HepG2 (cell line): ENCODE data around the gene ATE1. TPM values are rescaled to one million over a fixed set of nuclear protein-coding genes. Genes with fewer than 3 reads are reported as not detected.

Experiments
- BATF2 ChIP-seq: sonication (generic); formaldehyde crosslinking; IDR thresholded peaks from 2 replicates; pipeline ENCODE4 v1.8.0; 2022; ENCODE audit warnings: mild to moderate bottlenecking, missing genetic modification reagents, moderate library complexity
- BCL6 ChIP-seq: IDR thresholded peaks from 2 replicates; pipeline ENCODE4 v1.6.1; 2016; ENCODE audit warnings: missing genetic modification reagents, missing compliant biosample characterization
- BRF2 ChIP-seq: sonication (generic); formaldehyde crosslinking; IDR thresholded peaks from 2 replicates; pipeline ENCODE4 v1.8.1; 2022; ENCODE audit warnings: mild to moderate bottlenecking, missing genetic modification reagents
- DMAP1 ChIP-seq: IDR thresholded peaks from 2 replicates; pipeline ENCODE4 v1.6.1; 2016
- DRAP1 ChIP-seq: IDR thresholded peaks from 2 replicates; pipeline ENCODE4 v1.6.1; 2016; ENCODE audit warnings: missing genetic modification reagents, missing compliant biosample characterization
- EP300 ChIP-seq, 3 experiments: sonication (generic) in 1 of 3; formaldehyde crosslinking in 1 of 3; IDR thresholded peaks; 2 replicates each; pipeline versions ENCODE4 v1.5.1 to v1.6.1; 2011 to 2020; ENCODE audit warnings: low read depth in 2 of 3, low read length in 2 of 3, borderline replicate concordance in 1 of 3, improper control_type of control experiment in 1 of 3, mild to moderate bottlenecking in 1 of 3, missing genetic modification reagents in 1 of 3, moderate library complexity in 1 of 3
- FOXC1 ChIP-seq: sonication (generic); formaldehyde crosslinking; IDR thresholded peaks from 2 replicates; pipeline ENCODE4 v1.8.0; 2022; ENCODE audit warnings: mild to moderate bottlenecking, missing genetic modification reagents, borderline replicate concordance
- HMG20A ChIP-seq: IDR thresholded peaks from 2 replicates; pipeline ENCODE4 v1.6.1; 2016; ENCODE audit warnings: borderline replicate concordance
- PAXIP1 ChIP-seq: sonication (generic); formaldehyde crosslinking; conservative IDR thresholded peaks from 2 replicates; pipeline ENCODE4 v1.4.0; 2020; ENCODE audit warnings: mild to moderate bottlenecking, missing genetic modification reagents, moderate library complexity
- PCBP1 ChIP-seq: fragments of 200-400 bp; formaldehyde crosslinking; IDR thresholded peaks from 2 replicates; pipeline ENCODE4 v1.6.1; 2017; ENCODE audit warnings: mild to moderate bottlenecking, low read depth, low read length, borderline replicate concordance
- SMYD3 ChIP-seq: sonication (generic); formaldehyde crosslinking; IDR thresholded peaks from 2 replicates; pipeline ENCODE4 v1.8.1; 2023; ENCODE audit warnings: mild to moderate bottlenecking, missing genetic modification reagents
- THYN1 ChIP-seq: sonication (generic); formaldehyde crosslinking; IDR thresholded peaks from 2 replicates; pipeline ENCODE4 v1.8.1; 2023; ENCODE audit warnings: low read depth, mild to moderate bottlenecking, moderate library complexity, missing genetic modification reagents, borderline replicate concordance
- ZBTB20 ChIP-seq: sonication (generic); formaldehyde crosslinking; IDR thresholded peaks from 2 replicates; pipeline ENCODE4 v1.8.1; 2023; ENCODE audit warnings: missing genetic modification reagents, low read depth, mild to moderate bottlenecking, borderline replicate concordance
- ZNF264 ChIP-seq: sonication (generic); formaldehyde crosslinking; IDR thresholded peaks from 2 replicates; pipeline ENCODE4 v1.4.0; 2020; ENCODE audit warnings: missing genetic modification reagents
- ZNF552 ChIP-seq: sonication (generic); formaldehyde crosslinking; IDR thresholded peaks from 2 replicates; pipeline ENCODE4 v1.9.0; 2022; ENCODE audit warnings: missing genetic modification reagents, mild to moderate bottlenecking, borderline replicate concordance
- ZNF644 ChIP-seq: IDR thresholded peaks from 2 replicates; pipeline ENCODE4 v1.6.1; 2016; ENCODE audit warnings: low read depth
- ZNF775 ChIP-seq: sonication (generic); formaldehyde crosslinking; IDR thresholded peaks from 2 replicates; pipeline ENCODE4 v1.4.0; 2020; ENCODE audit warnings: missing genetic modification reagents, mild to moderate bottlenecking, moderate library complexity, borderline replicate concordance
- polyA plus RNA-seq, 8 experiments: library from polyadenylated mRNA; depleted of rRNA in 3 of 8; stranded (reverse) in 7 of 8; unstranded in 1 of 8; fragments of >200 nt; fragmentation: Illumina TruSeq in 4 of 8; extraction: Trizol in 4 of 8; gene quantifications; 2 replicates each; pipeline versions ENCODE4 v1.2.1 to v1.2.3, GENCODE V29; 2011 to 2016; ENCODE audit warnings: low read depth in 4 of 8, missing spikeins in 1 of 8, mixed read lengths in 1 of 8; ENCODE audit not compliant: insufficient read depth in 1 of 8
- total RNA-seq, 5 experiments: library from RNA; depleted of rRNA; stranded (reverse); fragments of >200 nt; fragmentation: Illumina TruSeq; extraction: Trizol; gene quantifications; 2 replicates each; pipeline ENCODE4 v1.2.3, GENCODE V29; 2016; ENCODE audit warnings: low read depth in 1 of 5
- TF ChIP-seq, protein P1 (sequence below): sonication (generic); formaldehyde crosslinking; IDR thresholded peaks from 2 replicates; pipeline ENCODE4 v1.5.1; 2020; ENCODE audit warnings: mild to moderate bottlenecking, missing genetic modification reagents, moderate library complexity
- TF ChIP-seq, protein P2 (sequence below): IDR thresholded peaks from 2 replicates; pipeline ENCODE4 v1.6.1; 2016; ENCODE audit warnings: mild to moderate bottlenecking
- TF ChIP-seq, protein P3 (sequence below): sonication (generic); formaldehyde crosslinking; IDR thresholded peaks from 2 replicates; pipeline ENCODE4 v1.9.0; 2021; ENCODE audit warnings: missing genetic modification reagents, mild to moderate bottlenecking, borderline replicate concordance

Gene ATE1
- total and polyA plus RNA-seq, 2 of the 13 experiments (the other 11 are each of a cell fraction or from before 2014, with no cell fraction given): 17.5 to 42.2 TPM

GRCh38 chr10:121904888-121905287 lies 22.9 kb downstream of the ATE1 start (continued):
- TF ChIP-seq DRAP1 (CRISPR knock-in tag) (0 out of 2 replicates have a peak, but pooled peaks have one; percentile 25), PCBP1 (no peak), BRF2 (CRISPR knock-in tag) (no peak), BCL6 (CRISPR knock-in tag) (peak; percentile 77), BATF2 (CRISPR knock-in tag) (no peak), ZNF775 (CRISPR knock-in tag) (no peak), HMG20A (CRISPR knock-in tag) (peak; percentile 46; the same call in 1 of the 2 replicates), ZBTB20 (CRISPR knock-in tag) (peak; percentile 56; the same call in 1 of the 2 replicates), ZNF552 (CRISPR knock-in tag) (no peak), ZNF264 (CRISPR knock-in tag) (no peak), FOXC1 (CRISPR knock-in tag) (no peak), EP300 (IDR thresholded peaks at IDR 0.05; ENCODE audit: low read depth in 2 of 2, low read length in 2 of 2) (peak in 1 of 2 experiments; percentile 41; a peak in 1 of 4 replicates), EP300 (CRISPR knock-in tag; IDR thresholded peaks at IDR 0.05; ENCODE audit: borderline replicate concordance) (no peak), SMYD3 (CRISPR knock-in tag) (no peak), THYN1 (CRISPR knock-in tag) (no peak), DMAP1 (no peak), PAXIP1 (CRISPR knock-in tag) (peak; percentile 66; the same call in 1 of the 2 replicates), ZNF644 (CRISPR knock-in tag) (no peak)
- TF ChIP-seq, protein P1, sequence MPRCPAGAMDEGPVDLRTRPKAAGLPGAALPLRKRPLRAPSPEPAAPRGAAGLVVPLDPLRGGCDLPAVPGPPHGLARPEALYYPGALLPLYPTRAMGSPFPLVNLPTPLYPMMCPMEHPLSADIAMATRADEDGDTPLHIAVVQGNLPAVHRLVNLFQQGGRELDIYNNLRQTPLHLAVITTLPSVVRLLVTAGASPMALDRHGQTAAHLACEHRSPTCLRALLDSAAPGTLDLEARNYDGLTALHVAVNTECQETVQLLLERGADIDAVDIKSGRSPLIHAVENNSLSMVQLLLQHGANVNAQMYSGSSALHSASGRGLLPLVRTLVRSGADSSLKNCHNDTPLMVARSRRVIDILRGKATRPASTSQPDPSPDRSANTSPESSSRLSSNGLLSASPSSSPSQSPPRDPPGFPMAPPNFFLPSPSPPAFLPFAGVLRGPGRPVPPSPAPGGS (CRISPR knock-in tag): no peak
- TF ChIP-seq, protein P2, sequence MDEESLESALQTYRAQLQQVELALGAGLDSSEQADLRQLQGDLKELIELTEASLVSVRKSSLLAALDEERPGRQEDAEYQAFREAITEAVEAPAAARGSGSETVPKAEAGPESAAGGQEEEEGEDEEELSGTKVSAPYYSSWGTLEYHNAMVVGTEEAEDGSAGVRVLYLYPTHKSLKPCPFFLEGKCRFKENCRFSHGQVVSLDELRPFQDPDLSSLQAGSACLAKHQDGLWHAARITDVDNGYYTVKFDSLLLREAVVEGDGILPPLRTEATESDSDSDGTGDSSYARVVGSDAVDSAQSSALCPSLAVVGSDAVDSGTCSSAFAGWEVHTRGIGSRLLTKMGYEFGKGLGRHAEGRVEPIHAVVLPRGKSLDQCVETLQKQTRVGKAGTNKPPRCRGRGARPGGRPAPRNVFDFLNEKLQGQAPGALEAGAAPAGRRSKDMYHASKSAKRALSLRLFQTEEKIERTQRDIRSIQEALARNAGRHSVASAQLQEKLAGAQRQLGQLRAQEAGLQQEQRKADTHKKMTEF (CRISPR knock-in tag): no peak
- TF ChIP-seq, protein P3, sequence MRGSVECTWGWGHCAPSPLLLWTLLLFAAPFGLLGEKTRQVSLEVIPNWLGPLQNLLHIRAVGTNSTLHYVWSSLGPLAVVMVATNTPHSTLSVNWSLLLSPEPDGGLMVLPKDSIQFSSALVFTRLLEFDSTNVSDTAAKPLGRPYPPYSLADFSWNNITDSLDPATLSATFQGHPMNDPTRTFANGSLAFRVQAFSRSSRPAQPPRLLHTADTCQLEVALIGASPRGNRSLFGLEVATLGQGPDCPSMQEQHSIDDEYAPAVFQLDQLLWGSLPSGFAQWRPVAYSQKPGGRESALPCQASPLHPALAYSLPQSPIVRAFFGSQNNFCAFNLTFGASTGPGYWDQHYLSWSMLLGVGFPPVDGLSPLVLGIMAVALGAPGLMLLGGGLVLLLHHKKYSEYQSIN (CRISPR knock-in tag): no peak
